ENCODE measurements around the gene ZNF668. TPM values are rescaled to one million over a fixed set of nuclear protein-coding genes. Genes with fewer than 3 reads are reported as not detected.

Gene ZNF668
- total and polyA plus RNA-seq, 2 donors (not counting 1 experiment from before 2014, with no cell fraction given), result 5.8 to 12.0 TPM

GRCh38 chr16:31038993-31039392, 35.0 kb downstream of the ZNF668 start:
- no peak overlapping the region for H3K4me2 ChIP-seq (replicated peaks; ENCODE audit: low read depth, low read length, poor library complexity, severe bottlenecking)
- no peak overlapping the region for H3K27ac ChIP-seq (ENCODE audit: low read length in 2 of 2)
- no peak overlapping the region for H3K9ac ChIP-seq (ENCODE audit: low read length)
- peaks cover 21% of the 10 kb centered on the region for H3K79me2 ChIP-seq (ENCODE audit: control insufficient read depth, insufficient read depth, low read length)
- ATAC-seq (ENCODE audit: low read depth), result no peak
- no peaks in the 10 kb centered on the region for H3K27me3 Mint-ChIP-seq
- peaks cover 5 to 6% of the 10 kb centered on the region in 2 donors for H3K4me1 ChIP-seq (ENCODE audit: control insufficient read depth in 2 of 2, insufficient read depth in 2 of 2, low read length in 2 of 2)
- no peaks in the 10 kb centered on the region for H3K9me3 Mint-ChIP-seq (ENCODE audit: insufficient read depth)
- 100% methylated on average over 2 of the region's 2 CpGs for WGBS (ENCODE audit: insufficient coverage)
- CTCF ChIA-PET, result no interaction called here
- H3K27me3 ChIP-seq (replicated peaks in 1 of 4; ENCODE audit: control extremely low read depth in 1 of 4, control insufficient read depth in 3 of 4, insufficient read depth in 4 of 4, low read length in 3 of 4), result no peaks in the 10 kb centered on the region
- H2AFZ ChIP-seq (ENCODE audit: insufficient read depth, low read depth, low read length, poor library complexity, severe bottlenecking), result no peak overlapping the region
- no peaks in the 10 kb centered on the region for H3K9me3 ChIP-seq (ENCODE audit: control extremely low read depth in 1 of 3, control insufficient read depth in 2 of 3, insufficient read depth in 1 of 3, low read length in 2 of 3)
- POLR2A ChIA-PET, result no interaction called here
- peaks cover 0 to 45% of the 10 kb centered on the region in 2 experiments for H3K36me3 ChIP-seq (replicated peaks in 1 of 2; ENCODE audit: control extremely low read depth in 1 of 2, control insufficient read depth in 1 of 2, extremely low read depth in 1 of 2, insufficient read depth in 2 of 2, low read length in 1 of 2)
- H3K27ac Mint-ChIP-seq, result no peak overlapping the region
- TF ChIP-seq CTCF (IDR thresholded peaks at IDR 0.05), result no peak
- no peak for TF ChIP-seq EZH2 (IDR thresholded peaks at IDR 0.05; ENCODE audit: borderline replicate concordance, insufficient read depth, low read depth, low read length, poor library complexity, severe bottlenecking)
- H3K4me1 Mint-ChIP-seq, result peaks cover 8% of the 10 kb centered on the region
- H3K4me3 Mint-ChIP-seq, result no peak overlapping the region
- intact Hi-C loops (cut with micrococcal nuclease), result no loop called here
- no peak for DNase-seq
- no peak overlapping the region for H3K4me3 ChIP-seq (ENCODE audit: control extremely low read depth in 1 of 5, extremely low read depth in 1 of 5, insufficient read depth in 1 of 5, low read depth in 2 of 5, low read length in 4 of 5)
- H4K20me1 ChIP-seq (ENCODE audit: control insufficient read depth, insufficient read depth, low read length, poor library complexity, severe bottlenecking), result peaks cover 23% of the 10 kb centered on the region

GRCh38 chr16:31036691-31037090, 37.3 kb downstream of the ZNF668 start:
- Mint-ChIP-seq H3K9me3 (ENCODE audit: insufficient read depth) (no peaks in the 10 kb centered on the region), H3K27ac (no peak overlapping the region), H3K4me3 (no peak overlapping the region), H3K27me3 (no peaks in the 10 kb centered on the region), H3K4me1 (peaks cover 20% of the 10 kb centered on the region)
- Histone ChIP-seq H4K20me1 (ENCODE audit: control insufficient read depth, insufficient read depth, low read length, poor library complexity, severe bottlenecking) (peaks cover 26% of the 10 kb centered on the region), H3K4me3 (ENCODE audit: control extremely low read depth in 1 of 5, extremely low read depth in 1 of 5, insufficient read depth in 1 of 5, low read depth in 2 of 5, low read length in 4 of 5) (no peak overlapping the region), H3K4me1 (ENCODE audit: control insufficient read depth in 2 of 2, insufficient read depth in 2 of 2, low read length in 2 of 2) (peaks cover 8 to 16% of the 10 kb centered on the region in 2 donors), H3K27me3 (replicated peaks in 1 of 4; ENCODE audit: control extremely low read depth in 1 of 4, control insufficient read depth in 3 of 4, insufficient read depth in 4 of 4, low read length in 3 of 4) (no peaks in the 10 kb centered on the region), H3K9ac (ENCODE audit: low read length) (no peak overlapping the region), H3K9me3 (ENCODE audit: control extremely low read depth in 1 of 3, control insufficient read depth in 2 of 3, insufficient read depth in 1 of 3, low read length in 2 of 3) (peaks cover 0 to 6% (median 0%) of the 10 kb centered on the region in 3 donors), H3K27ac (ENCODE audit: low read length in 2 of 2) (no peak overlapping the region), H2AFZ (ENCODE audit: insufficient read depth, low read depth, low read length, poor library complexity, severe bottlenecking) (no peak overlapping the region), H3K79me2 (ENCODE audit: control insufficient read depth, insufficient read depth, low read length) (peaks cover 26% of the 10 kb centered on the region), H3K36me3 (replicated peaks in 1 of 2; ENCODE audit: control extremely low read depth in 1 of 2, control insufficient read depth in 1 of 2, extremely low read depth in 1 of 2, insufficient read depth in 2 of 2, low read length in 1 of 2) (peaks cover 0 to 36% of the 10 kb centered on the region in 2 experiments), H3K4me2 (replicated peaks; ENCODE audit: low read depth, low read length, poor library complexity, severe bottlenecking) (no peak overlapping the region)
- no peak for ATAC-seq (ENCODE audit: low read depth)
- intact Hi-C loops (cut with micrococcal nuclease), result no loop called here
- no peak for TF ChIP-seq EZH2 (IDR thresholded peaks at IDR 0.05; ENCODE audit: borderline replicate concordance, insufficient read depth, low read depth, low read length, poor library complexity, severe bottlenecking)
- TF ChIP-seq CTCF (IDR thresholded peaks at IDR 0.05), result no peak
- ChIA-PET CTCF (no interaction called here), POLR2A (no interaction called here)
- DNase-seq, result no peak
- WGBS (ENCODE audit: insufficient coverage), result no CpG with 5 or more reads among the region's 2 CpGs
